ENCODE data around the gene VSIR. TPM values are rescaled to one million over a fixed set of nuclear protein-coding genes. Genes with fewer than 3 reads are reported as not detected.
A peak's percentile ranks its signal among the peaks of the same experiment; 100 is the strongest.

The VSIR gene
- total and polyA plus RNA-seq, 9 of the 15 experiments (the other 6 are each of a cell fraction or from before 2014, with no cell fraction given): 0.14 to 20.5 (median 9.3) TPM

DNA sequence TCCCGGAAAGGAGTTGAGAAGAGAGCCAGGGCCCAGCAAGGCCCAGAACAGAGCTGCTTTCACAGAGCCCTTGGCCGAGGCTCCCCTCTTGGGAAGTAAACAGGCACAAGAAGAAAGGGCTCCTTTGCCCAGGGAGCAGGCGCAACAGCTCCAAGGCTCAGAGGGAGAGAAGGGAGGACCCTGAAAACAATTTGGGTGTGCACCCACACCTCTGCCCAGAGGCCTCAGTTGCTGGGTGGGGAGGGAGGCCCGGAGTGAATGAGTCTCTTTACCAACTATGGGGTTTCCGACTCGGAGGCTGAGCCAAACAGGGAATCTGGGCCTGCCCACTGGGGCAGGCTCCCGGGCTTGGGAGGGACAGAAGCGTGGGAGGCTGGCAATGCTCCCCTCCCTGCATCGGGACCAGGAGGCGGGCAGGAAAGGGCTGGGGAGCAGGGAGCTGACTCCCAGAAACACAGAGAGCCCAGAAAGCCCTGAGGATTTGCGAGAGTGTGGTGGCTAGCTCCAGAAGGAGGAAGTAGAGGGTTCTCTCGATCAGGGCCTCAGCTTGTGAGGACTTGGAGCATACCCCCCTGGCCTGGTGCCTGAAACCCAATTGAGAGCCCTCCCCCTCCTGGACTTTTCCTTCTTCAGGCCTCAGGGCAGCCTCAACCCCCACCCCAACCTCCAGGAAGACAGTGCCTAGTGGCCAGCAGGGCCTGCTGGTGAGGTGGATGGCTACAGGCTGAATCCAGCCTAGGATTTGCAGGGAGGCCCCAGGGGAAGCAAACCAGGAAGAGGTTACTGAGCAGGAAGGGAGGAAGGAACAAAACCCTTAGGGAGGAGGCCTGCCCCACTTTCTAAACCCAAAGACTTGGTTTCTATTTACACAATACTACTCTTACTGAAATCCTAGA lies 59.9 kb downstream of the VSIR start (continued):
- TF ChIP-seq ZZZ3 (IDR thresholded peaks at IDR 0.05) (no peak), POLR2B (IDR thresholded peaks at IDR 0.05; ENCODE audit: low read depth, partially characterized antibody) (no peak), ZNF778 (CRISPR knock-in tag; IDR thresholded peaks at IDR 0.05) (no peak), HDAC3 (IDR thresholded peaks at IDR 0.05; ENCODE audit: borderline replicate concordance, partially characterized antibody) (no peak), HMGN3 (IDR thresholded peaks at IDR 0.05; ENCODE audit: borderline replicate concordance, extremely low read depth, insufficient read length, low read depth, low read length) (peak; percentile 34), HDAC2 (IDR thresholded peaks at IDR 0.05) (no peak), YBX1 (IDR thresholded peaks at IDR 0.05) (no peak)
- TF ChIP-seq, protein P1, sequence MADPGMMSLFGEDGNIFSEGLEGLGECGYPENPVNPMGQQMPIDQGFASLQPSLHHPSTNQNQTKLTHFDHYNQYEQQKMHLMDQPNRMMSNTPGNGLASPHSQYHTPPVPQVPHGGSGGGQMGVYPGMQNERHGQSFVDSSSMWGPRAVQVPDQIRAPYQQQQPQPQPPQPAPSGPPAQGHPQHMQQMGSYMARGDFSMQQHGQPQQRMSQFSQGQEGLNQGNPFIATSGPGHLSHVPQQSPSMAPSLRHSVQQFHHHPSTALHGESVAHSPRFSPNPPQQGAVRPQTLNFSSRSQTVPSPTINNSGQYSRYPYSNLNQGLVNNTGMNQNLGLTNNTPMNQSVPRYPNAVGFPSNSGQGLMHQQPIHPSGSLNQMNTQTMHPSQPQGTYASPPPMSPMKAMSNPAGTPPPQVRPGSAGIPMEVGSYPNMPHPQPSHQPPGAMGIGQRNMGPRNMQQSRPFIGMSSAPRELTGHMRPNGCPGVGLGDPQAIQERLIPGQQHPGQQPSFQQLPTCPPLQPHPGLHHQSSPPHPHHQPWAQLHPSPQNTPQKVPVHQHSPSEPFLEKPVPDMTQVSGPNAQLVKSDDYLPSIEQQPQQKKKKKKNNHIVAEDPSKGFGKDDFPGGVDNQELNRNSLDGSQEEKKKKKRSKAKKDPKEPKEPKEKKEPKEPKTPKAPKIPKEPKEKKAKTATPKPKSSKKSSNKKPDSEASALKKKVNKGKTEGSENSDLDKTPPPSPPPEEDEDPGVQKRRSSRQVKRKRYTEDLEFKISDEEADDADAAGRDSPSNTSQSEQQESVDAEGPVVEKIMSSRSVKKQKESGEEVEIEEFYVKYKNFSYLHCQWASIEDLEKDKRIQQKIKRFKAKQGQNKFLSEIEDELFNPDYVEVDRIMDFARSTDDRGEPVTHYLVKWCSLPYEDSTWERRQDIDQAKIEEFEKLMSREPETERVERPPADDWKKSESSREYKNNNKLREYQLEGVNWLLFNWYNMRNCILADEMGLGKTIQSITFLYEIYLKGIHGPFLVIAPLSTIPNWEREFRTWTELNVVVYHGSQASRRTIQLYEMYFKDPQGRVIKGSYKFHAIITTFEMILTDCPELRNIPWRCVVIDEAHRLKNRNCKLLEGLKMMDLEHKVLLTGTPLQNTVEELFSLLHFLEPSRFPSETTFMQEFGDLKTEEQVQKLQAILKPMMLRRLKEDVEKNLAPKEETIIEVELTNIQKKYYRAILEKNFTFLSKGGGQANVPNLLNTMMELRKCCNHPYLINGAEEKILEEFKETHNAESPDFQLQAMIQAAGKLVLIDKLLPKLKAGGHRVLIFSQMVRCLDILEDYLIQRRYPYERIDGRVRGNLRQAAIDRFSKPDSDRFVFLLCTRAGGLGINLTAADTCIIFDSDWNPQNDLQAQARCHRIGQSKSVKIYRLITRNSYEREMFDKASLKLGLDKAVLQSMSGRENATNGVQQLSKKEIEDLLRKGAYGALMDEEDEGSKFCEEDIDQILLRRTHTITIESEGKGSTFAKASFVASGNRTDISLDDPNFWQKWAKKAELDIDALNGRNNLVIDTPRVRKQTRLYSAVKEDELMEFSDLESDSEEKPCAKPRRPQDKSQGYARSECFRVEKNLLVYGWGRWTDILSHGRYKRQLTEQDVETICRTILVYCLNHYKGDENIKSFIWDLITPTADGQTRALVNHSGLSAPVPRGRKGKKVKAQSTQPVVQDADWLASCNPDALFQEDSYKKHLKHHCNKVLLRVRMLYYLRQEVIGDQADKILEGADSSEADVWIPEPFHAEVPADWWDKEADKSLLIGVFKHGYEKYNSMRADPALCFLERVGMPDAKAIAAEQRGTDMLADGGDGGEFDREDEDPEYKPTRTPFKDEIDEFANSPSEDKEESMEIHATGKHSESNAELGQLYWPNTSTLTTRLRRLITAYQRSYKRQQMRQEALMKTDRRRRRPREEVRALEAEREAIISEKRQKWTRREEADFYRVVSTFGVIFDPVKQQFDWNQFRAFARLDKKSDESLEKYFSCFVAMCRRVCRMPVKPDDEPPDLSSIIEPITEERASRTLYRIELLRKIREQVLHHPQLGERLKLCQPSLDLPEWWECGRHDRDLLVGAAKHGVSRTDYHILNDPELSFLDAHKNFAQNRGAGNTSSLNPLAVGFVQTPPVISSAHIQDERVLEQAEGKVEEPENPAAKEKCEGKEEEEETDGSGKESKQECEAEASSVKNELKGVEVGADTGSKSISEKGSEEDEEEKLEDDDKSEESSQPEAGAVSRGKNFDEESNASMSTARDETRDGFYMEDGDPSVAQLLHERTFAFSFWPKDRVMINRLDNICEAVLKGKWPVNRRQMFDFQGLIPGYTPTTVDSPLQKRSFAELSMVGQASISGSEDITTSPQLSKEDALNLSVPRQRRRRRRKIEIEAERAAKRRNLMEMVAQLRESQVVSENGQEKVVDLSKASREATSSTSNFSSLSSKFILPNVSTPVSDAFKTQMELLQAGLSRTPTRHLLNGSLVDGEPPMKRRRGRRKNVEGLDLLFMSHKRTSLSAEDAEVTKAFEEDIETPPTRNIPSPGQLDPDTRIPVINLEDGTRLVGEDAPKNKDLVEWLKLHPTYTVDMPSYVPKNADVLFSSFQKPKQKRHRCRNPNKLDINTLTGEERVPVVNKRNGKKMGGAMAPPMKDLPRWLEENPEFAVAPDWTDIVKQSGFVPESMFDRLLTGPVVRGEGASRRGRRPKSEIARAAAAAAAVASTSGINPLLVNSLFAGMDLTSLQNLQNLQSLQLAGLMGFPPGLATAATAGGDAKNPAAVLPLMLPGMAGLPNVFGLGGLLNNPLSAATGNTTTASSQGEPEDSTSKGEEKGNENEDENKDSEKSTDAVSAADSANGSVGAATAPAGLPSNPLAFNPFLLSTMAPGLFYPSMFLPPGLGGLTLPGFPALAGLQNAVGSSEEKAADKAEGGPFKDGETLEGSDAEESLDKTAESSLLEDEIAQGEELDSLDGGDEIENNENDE (IDR thresholded peaks at IDR 0.05; ENCODE audit: low read depth, low read length): no peak
- TF ChIP-seq, protein P2, sequence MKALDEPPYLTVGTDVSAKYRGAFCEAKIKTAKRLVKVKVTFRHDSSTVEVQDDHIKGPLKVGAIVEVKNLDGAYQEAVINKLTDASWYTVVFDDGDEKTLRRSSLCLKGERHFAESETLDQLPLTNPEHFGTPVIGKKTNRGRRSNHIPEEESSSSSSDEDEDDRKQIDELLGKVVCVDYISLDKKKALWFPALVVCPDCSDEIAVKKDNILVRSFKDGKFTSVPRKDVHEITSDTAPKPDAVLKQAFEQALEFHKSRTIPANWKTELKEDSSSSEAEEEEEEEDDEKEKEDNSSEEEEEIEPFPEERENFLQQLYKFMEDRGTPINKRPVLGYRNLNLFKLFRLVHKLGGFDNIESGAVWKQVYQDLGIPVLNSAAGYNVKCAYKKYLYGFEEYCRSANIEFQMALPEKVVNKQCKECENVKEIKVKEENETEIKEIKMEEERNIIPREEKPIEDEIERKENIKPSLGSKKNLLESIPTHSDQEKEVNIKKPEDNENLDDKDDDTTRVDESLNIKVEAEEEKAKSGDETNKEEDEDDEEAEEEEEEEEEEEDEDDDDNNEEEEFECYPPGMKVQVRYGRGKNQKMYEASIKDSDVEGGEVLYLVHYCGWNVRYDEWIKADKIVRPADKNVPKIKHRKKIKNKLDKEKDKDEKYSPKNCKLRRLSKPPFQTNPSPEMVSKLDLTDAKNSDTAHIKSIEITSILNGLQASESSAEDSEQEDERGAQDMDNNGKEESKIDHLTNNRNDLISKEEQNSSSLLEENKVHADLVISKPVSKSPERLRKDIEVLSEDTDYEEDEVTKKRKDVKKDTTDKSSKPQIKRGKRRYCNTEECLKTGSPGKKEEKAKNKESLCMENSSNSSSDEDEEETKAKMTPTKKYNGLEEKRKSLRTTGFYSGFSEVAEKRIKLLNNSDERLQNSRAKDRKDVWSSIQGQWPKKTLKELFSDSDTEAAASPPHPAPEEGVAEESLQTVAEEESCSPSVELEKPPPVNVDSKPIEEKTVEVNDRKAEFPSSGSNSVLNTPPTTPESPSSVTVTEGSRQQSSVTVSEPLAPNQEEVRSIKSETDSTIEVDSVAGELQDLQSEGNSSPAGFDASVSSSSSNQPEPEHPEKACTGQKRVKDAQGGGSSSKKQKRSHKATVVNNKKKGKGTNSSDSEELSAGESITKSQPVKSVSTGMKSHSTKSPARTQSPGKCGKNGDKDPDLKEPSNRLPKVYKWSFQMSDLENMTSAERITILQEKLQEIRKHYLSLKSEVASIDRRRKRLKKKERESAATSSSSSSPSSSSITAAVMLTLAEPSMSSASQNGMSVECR (CRISPR knock-in tag; IDR thresholded peaks at IDR 0.05): no peak
- TF ChIP-seq, protein P3, sequence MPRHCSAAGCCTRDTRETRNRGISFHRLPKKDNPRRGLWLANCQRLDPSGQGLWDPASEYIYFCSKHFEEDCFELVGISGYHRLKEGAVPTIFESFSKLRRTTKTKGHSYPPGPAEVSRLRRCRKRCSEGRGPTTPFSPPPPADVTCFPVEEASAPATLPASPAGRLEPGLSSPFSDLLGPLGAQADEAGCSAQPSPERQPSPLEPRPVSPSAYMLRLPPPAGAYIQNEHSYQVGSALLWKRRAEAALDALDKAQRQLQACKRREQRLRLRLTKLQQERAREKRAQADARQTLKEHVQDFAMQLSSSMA (CRISPR knock-in tag; IDR thresholded peaks at IDR 0.05): no peak
